GM21360 (cell line): ENCODE data around the gene LSM2.

Source experiments
- ATAC-seq: cut with Tn5 transposase; IDR thresholded peaks from one replicate; pipeline ENCODE4 v1.9.1; 2021; ENCODE audit warnings: mild to moderate bottlenecking, moderate library complexity; ENCODE audit not compliant: unreplicated experiment

LSM2 gene

DNA sequence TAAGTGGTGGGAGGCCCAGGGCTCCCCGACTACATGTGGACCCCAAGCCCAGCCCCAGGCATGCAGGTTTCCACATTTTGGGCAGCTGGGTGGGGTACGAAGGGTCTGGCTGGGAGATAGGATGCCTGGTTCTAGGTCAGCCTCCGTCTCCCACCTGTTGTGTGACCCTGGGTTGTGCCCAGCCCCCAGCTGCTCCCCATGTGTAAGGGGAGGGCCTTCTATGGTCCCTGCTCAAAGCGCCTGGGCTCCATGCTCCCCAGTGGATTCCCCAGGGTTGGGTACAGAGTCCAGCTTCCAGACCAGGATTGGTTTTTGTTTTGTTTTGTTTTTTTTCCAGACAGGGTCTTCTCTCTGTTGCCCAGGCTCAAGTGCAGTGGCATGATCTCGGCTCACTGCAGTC is 28.6 kb downstream of the LSM2 start:
- ATAC-seq: no peak

DNA sequence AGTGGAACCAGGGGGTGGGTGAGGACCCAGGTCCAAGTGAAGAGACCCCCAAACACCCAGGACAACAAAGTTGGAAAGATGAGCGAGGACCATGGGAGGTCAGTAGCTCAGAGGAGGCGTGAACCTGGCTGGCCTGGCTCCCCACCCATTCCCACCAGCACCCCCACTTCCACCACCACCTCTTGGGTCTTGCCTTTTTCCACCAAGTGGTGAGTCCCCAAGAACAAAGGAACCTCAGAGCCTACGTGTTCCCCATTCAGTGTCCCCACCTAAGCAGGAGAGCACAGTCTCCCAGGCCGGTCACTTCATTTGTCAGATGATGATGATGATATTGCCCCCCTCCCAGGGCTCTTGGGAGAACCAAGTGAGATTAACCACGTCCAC is 29.1 kb downstream of the LSM2 start:
- no peak for ATAC-seq

DNA sequence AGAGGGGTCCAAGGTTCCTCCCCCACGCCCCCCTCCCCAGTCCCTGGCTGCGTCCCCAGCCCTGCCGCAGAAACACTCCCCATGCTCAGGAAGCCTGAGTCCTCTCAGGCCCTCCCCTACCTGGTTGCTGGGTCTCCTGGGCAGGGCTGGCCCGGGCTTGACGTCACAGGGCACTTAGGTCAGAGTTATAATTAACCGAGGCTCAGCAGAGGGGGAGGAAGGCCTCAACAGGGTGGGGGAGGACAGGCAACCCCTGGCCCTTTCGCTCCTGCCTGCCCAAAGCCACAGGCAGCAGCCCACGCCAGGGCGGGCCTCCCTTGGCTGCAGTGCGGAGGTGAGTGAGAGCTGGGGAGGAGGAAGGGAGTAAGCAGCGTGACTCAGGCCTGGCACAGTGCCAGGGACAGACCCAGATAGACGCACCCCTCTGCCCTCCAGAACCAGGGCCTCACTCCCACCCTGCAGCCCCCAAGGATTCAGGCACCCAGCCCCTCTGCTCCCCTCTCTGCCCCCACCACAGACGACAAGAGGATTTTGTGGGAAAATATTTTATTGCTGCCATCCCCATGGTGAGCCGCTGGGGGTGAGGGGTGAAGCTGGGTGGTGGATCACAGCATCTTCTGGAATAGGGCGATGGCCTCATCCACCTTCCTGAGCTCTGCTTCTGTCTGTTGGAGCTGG is 29.6 kb downstream of the LSM2 start, which contains the start of gene VWA7:
Gene VWA7 (minus strand): TSS at position 340 of the 678 bp plus-strand sequence. CDS start 549 bp downstream, outside the sequence.
- peak; percentile 62 for ATAC-seq

- peak; percentile 14 for ATAC-seq
These were observed 30.2 kb downstream of the LSM2 start for GRCh38 chr6:31776485-31776988.

- no peak for ATAC-seq
These were observed 30.9 kb downstream of the LSM2 start for GRCh38 chr6:31775633-31776484.

GRCh38 chr6:31775184-31775583 is 31.6 kb downstream of the LSM2 start:
- ATAC-seq: no peak

DNA sequence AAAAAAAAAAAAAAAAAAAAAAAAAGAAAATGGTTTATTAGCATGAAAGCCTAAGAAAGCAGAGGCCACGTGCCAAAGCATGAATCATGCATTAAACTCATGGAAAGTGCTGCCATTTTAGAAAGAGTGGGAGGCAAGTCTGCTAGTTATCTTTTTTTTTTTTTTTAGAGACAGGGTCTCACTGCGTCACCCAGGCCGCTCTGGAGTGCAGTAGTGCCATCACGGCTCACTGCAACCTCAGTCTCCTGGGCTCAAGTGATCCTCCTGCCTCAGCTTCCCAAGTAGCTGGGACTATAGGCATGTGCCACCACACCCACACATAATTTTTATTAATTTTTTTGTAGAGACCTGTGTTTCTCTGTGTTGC is 34.8 kb downstream of the LSM2 start:
- no peak for ATAC-seq

GRCh38 chr6:31770860-31771259 is 35.9 kb downstream of the LSM2 start:
- no peak for ATAC-seq

GRCh38 chr6:31769684-31770371 is 36.9 kb downstream of the LSM2 start:
- no peak for ATAC-seq

- ATAC-seq: no peak
These were observed 38.2 kb downstream of the LSM2 start for GRCh38 chr6:31768363-31769257.

DNA sequence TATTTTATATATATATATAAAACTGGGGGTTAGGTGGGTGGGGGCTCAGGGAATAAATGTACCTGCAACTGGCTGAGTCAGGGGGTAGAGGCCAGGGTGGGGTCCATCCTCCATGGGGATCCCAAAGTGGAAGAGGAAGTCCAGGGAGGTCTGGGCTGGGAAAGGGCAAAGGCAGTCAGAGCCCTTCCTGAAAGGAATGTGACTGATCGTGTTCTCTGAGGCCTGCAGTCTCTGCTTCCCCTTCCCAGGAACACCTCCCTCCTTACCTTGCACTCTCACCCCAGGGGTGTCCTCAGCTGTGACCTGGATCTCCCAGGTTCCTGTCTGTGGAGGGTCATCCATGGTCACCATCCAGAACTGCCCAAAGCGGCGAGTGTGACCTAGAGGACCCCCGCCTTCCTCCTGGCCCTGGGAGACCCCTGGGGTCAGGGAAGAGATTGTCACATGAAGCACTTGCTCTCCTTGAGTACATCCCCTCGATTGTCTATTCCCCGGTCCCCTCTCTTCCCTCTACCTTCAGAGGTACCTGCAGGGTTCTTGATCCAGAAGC is 39.6 kb downstream of the LSM2 start:
- no peak for ATAC-seq

DNA sequence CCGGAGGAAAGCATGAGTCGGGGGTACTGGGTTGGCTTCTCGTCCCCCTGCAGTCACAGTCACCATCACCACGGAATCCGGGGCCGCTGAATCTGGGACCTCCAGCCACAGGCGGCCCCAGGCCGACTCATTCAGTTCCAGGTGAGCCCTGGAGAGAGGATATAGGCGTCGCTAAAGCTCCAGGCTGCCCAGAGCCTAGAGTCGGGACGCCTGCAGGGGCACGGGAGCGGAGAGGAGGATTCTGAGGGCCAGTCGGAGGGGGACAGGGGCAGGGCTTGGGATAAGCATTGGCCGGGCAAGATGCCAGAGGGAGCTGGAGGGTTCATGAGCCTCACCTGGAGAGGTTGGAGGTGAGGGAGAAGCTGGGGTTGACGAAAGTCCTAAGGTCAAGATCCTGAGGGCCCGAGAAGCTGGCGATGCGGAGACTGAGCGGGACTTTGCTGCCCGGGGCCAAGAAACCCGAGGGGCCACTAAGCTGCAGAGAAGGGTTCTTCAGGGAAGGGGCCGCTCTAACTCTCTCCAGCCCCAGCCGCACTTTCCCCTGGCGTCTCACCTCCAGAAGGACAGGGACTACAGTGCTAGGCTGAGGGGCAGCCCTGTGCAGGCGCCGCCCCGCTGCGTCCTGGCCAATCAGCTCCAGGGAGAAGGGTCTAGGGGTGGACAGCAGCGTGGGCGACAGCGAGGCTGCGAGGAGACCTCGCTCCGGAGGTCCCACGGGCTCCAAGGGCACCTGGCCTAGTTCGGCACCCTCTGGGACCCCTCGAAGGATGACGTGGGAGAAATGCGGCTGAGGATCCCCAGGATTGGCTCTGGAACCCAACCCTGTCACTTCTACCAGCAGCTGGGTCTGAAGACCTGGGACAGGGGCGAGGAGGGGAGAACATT is 40.6 kb downstream of the LSM2 start:
- no peak for ATAC-seq

DNA sequence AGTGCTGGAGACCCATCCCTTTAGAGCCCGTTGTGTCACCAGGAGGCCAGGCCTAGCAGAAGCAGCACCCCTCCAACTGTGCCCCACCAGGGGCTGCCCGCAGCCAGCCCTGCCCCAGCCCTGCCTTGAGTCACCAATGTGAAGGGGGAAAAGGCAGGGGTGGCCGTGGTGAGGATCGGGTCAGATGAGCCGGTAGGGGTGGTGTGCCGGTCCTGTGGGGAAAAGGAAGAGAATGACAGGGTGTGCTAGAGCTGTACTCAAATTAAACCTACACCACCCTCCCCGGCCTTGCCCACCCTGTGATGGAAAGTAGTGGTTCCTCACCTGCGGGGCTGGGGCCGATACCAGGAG is 41.2 kb downstream of the LSM2 start:
- no peak for ATAC-seq

DNA sequence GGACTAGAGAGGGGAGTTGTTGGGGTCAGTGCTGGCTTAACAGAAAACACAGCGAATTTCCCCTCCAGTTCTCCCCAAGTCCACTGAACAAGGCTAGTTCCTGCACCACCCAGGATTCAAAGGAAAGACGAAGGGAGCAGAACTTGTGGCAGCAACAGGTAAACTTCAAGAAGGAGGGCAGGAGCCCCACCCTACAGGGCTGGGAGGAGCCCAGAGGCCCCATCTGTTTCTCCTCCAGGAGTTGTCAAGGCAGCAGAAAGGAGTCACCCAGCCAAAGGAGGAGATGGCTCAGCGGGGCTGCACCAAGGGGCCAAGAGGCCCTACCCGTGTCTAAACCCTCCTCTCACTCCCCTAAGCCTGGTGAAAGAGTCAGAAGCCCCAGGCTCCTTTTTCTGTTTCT is 42.6 kb downstream of the LSM2 start:
- ATAC-seq: no peak

DNA sequence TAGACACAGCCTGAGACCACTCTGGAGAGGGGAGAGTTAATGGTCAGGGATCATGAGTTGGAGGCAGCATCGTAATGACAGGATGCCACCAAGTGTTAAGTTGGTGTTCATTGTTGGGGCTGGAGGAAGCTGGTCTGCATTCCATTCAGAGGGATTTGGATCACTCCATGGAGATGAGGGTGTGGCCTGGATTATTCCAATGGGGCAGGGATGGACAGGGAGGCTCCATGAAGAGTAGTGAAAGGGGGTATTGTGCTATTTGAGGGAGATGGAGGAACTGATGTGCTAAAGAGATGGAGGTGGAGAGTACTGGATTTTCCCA is 43.2 kb downstream of the LSM2 start:
- no peak for ATAC-seq

- no peak for ATAC-seq
These were observed 43.7 kb downstream of the LSM2 start for GRCh38 chr6:31762878-31763618.

DNA sequence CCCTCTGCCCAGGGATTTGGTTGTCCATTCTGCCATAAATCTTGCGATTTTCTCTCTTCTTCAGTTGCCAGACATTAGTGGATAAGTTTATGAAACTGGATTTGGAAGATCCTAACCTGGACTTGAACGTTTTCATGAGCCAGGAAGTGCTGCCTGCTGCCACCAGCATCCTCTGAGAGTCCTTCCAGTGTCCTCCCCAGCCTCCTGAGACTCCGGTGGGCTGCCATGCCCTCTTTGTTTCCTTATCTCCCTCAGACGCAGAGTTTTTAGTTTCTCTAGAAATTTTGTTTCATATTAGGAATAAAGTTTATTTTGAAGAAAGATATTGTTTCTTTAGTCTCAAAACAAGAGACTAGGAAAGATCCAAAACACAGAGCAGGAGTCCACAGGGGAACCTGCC is 44.4 kb downstream of the LSM2 start, which contains the start of gene SAPCD1:
Gene SAPCD1 (plus strand): TSS at position 301 of the 400 bp plus-strand sequence. CDS start 399 bp downstream, outside the sequence.
- ATAC-seq: no peak

DNA sequence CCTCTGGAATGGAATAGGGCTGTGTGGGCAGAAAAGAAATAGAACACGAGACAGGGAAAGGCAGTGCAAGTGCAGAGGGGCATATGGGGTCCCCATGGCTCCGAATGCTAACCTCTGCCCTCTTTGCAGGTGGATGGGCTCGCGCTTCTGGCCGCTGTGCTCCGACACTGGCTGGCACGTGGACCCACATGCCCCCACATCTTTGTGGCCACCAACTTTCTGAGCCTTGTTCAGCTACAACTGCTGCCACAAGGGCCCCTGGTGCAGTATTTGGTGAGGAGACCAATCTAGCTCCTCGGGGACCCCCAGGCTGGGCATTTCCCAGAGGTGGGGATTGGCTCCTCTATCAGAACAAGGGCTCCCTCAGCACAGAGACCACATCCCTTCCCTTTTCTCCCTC is 45.4 kb downstream of the LSM2 start:
- no peak for ATAC-seq

GRCh38 chr6:31760790-31761189 is 46.0 kb downstream of the LSM2 start:
- no peak for ATAC-seq
